Peyer's patch (tissue), 4 donors: ENCODE measurements around the gene C1orf87. TPM values are rescaled to one million over a fixed set of nuclear protein-coding genes. Genes with fewer than 3 reads are reported as not detected.
A peak's percentile ranks its signal among the peaks of the same experiment; 100 is the strongest.
"Not testable (repeated sequence)": the region's sequence is repeated elsewhere in the genome, so short reads cannot be mapped to it uniquely, and the experiment has no call there.

ENCODE experiments used
- DNase-seq, 3 donors: peaks; one replicate each; pipeline ENCODE4 v3.0.0-alpha.2; 2017 to 2019
- H3K27ac ChIP-seq, 4 donors: fragments of 200-600 bp; sonication (generic); one replicate each; pipeline ENCODE4 v1.5.1; 2016 to 2019
- H3K27me3 ChIP-seq, 2 donors: fragments of 200-600 bp; sonication (generic); one replicate each; pipeline ENCODE4 v1.5.1; 2019
- H3K36me3 ChIP-seq, 3 donors: fragments of 200-600 bp; sonication (generic); one replicate each; pipeline ENCODE4 v1.5.1; 2016 to 2019
- H3K4me1 ChIP-seq, 4 donors: fragments of 200-600 bp; sonication (generic); one replicate each; pipeline ENCODE4 v1.5.1; 2016 to 2019
- H3K4me3 ChIP-seq, 4 donors: fragments of 200-600 bp; sonication (generic); 1 replicate in 3 of 4; 2 replicates in 1 of 4; pipeline ENCODE4 v1.5.1; 2016 to 2019; ENCODE audit warnings: mild to moderate bottlenecking in 1 of 4
- H3K9me3 ChIP-seq, 4 donors: fragments of 200-600 bp; sonication (generic); one replicate each; pipeline ENCODE4 v1.5.1; 2016 to 2019; ENCODE audit warnings: mild to moderate bottlenecking in 1 of 4
- CTCF ChIP-seq, 6 experiments: fragments of 450-650 bp in 4 of 6; fragments of 200-600 bp in 2 of 6; sonication (generic) in 1 of 6; IDR thresholded peaks; one replicate each; pipeline ENCODE4 v1.5.1; 2017 to 2019; ENCODE audit warnings: antibody characterized with exemption in 6 of 6, mild to moderate bottlenecking in 3 of 6, moderate library complexity in 1 of 6
- POLR2A ChIP-seq, 2 donors: fragments of 450-650 bp; IDR thresholded peaks; one replicate each; pipeline ENCODE4 v1.5.1; 2017; ENCODE audit warnings: antibody characterized with exemption in 2 of 2, mild to moderate bottlenecking in 2 of 2, moderate library complexity in 2 of 2
- total RNA-seq, 4 donors: library from RNA; depleted of rRNA; stranded (reverse); fragments of >200 nt; gene quantifications; one replicate each; pipeline ENCODE4 v1.1.0, GENCODE V29; 2016

C1orf87 gene
- total RNA-seq, 4 donors from 2014 or later, result not detected

DNA sequence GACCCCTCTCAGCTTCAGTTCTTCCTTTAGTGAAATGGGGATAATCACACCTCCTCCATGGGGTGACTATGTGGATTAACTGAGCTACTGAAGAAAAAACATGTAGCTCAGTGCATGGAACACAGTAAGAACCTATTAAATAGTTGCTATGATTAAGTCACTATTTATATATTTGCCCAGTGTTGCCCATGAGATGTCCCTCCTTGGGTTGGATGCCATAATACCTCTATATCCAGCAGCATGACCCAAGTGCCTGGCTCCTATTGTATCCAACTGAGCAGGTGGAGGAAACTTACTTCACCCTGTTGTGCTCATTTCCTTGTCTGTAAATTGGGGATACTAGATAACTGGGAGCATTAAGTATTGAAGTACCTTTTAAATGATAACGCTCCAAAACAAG is 99.9 kb downstream of the C1orf87 start:
- no peaks in the 10 kb centered on the region for H3K27me3 ChIP-seq
- H3K4me1 ChIP-seq, result no peaks in the 10 kb centered on the region
- no peak overlapping the region for H3K27ac ChIP-seq
- H3K4me3 ChIP-seq, result no peak overlapping the region
- no peaks in the 10 kb centered on the region for H3K9me3 ChIP-seq
- no peaks in the 10 kb centered on the region for H3K36me3 ChIP-seq
- DNase-seq, result no peak
- TF ChIP-seq CTCF (IDR thresholded peaks at IDR 0.05) (no peak), POLR2A (IDR thresholded peaks at IDR 0.05) (no peak)

GRCh38 chr1:59972216-59972927 is 101.2 kb downstream of the C1orf87 start:
- Histone ChIP-seq H3K36me3 (no peaks in the 10 kb centered on the region), H3K4me3 (no peak overlapping the region), H3K4me1 (no peaks in the 10 kb centered on the region), H3K27me3 (no peaks in the 10 kb centered on the region), H3K27ac (no peak overlapping the region), H3K9me3 (no peaks in the 10 kb centered on the region)
- no peak for DNase-seq
- TF ChIP-seq POLR2A (IDR thresholded peaks at IDR 0.05) (no peak), CTCF (IDR thresholded peaks at IDR 0.05) (no peak)

DNA sequence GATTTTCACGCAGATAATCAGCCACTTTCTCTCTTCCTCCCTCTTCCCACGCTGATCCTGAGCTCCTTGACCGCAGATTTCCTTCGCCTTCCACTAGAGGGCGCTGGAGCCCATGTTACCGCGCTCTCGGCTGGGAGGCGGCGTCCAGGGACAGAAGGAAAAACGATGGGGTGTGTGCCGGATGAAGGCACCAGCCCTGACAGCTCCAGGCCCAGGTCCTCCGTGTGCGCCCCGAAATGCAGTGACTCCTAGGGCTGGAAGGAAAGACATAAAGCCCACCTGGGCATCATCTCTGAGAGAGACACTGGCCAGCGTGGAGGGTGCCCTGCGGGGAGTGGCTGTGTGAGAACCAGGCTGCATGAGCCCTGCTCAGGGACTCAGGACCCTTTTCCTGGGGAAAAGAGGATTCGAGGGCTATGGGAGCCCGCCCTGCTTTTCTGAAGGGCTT is 102.1 kb downstream of the C1orf87 start:
- no peaks in the 10 kb centered on the region for H3K9me3 ChIP-seq
- peak; percentile 24 to 82 (median 80) for DNase-seq
- H3K4me3 ChIP-seq, result no peak overlapping the region
- no peaks in the 10 kb centered on the region for H3K36me3 ChIP-seq
- no peaks in the 10 kb centered on the region for H3K4me1 ChIP-seq
- TF ChIP-seq POLR2A (IDR thresholded peaks at IDR 0.05), result no peak
- peak; percentile 20 to 79 (median 76) for TF ChIP-seq CTCF (IDR thresholded peaks at IDR 0.05)
- no peaks in the 10 kb centered on the region for H3K27me3 ChIP-seq
- H3K27ac ChIP-seq, result no peak overlapping the region

GRCh38 chr1:59969542-59970175 is 103.9 kb downstream of the C1orf87 start:
- not testable (repeated sequence) for H3K27me3 ChIP-seq, H3K9me3 ChIP-seq, H3K36me3 ChIP-seq, H3K4me1 ChIP-seq, DNase-seq, H3K4me3 ChIP-seq, H3K27ac ChIP-seq

GRCh38 chr1:59968746-59969145 is 104.8 kb downstream of the C1orf87 start:
- DNase-seq, H3K27ac ChIP-seq, H3K9me3 ChIP-seq, H3K4me3 ChIP-seq, H3K27me3 ChIP-seq, H3K36me3 ChIP-seq, H3K4me1 ChIP-seq: not testable (repeated sequence)

- no peak overlapping the region for H3K4me3 ChIP-seq
- H3K36me3 ChIP-seq, result no peaks in the 10 kb centered on the region
- no peaks in the 10 kb centered on the region for H3K27me3 ChIP-seq
- no peak for DNase-seq
- H3K4me1 ChIP-seq, result no peaks in the 10 kb centered on the region
- H3K9me3 ChIP-seq, result no peaks in the 10 kb centered on the region
- no peak overlapping the region for H3K27ac ChIP-seq
- no peak for TF ChIP-seq CTCF (IDR thresholded peaks at IDR 0.05)
- no peak for TF ChIP-seq POLR2A (IDR thresholded peaks at IDR 0.05)
These were observed 105.8 kb downstream of the C1orf87 start for GRCh38 chr1:59967780-59968179.
